CD4-positive, alpha-beta T cell treated with Interleukin-4 for 4 hours (primary cell): ENCODE measurements around the gene SETD3.

Experiments used
- DNase-seq: peaks from one replicate; pipeline ENCODE4 v3.0.0-alpha.2; 2020

SETD3 gene

GRCh38 chr14:99516156-99516870 is 35.7 kb upstream of the SETD3 start:
- DNase-seq = no peak

GRCh38 chr14:99515301-99516155 is 34.9 kb upstream of the SETD3 start:
- no peak for DNase-seq

- no peak for DNase-seq
Measured at GRCh38 chr14:99514552-99515300, 34.1 kb upstream of the SETD3 start.

DNA sequence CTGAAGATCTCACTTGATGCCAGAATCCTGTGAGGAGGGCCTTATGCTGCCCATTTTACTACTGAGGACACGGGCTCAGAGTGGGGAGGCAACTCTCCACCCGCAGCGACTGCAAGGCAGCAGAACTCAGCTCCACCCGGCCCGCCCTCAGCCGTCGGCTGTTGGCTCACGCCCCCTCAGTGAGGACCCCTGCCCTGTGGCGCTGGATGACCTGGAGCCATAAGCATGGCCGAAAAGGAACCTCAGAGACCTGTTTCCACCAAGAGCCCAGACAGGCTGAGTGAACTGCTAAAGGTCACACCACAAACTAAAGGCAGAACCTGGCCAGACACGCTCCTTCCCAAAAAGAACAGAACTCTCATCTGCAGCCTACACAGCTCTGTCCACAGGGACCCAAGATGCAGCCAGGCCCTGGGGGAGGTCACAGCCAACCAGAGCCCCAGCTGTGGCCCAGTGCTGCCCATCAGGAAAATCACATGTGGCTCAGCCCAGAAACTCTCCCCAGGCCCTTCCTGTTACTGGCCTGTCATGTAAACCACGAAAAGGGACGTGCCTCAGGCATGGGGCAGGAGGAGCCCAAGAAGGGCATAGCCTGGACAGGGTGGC is 33.4 kb upstream of the SETD3 start:
- DNase-seq = no peak

GRCh38 chr14:99513183-99513694 is 32.6 kb upstream of the SETD3 start:
- DNase-seq = no peak

GRCh38 chr14:99512571-99513182 is 32.0 kb upstream of the SETD3 start:
- no peak for DNase-seq

GRCh38 chr14:99512110-99512449 is 31.4 kb upstream of the SETD3 start:
- DNase-seq = no peak

- no peak for DNase-seq
Measured at GRCh38 chr14:99511421-99512109, 30.9 kb upstream of the SETD3 start.

DNA sequence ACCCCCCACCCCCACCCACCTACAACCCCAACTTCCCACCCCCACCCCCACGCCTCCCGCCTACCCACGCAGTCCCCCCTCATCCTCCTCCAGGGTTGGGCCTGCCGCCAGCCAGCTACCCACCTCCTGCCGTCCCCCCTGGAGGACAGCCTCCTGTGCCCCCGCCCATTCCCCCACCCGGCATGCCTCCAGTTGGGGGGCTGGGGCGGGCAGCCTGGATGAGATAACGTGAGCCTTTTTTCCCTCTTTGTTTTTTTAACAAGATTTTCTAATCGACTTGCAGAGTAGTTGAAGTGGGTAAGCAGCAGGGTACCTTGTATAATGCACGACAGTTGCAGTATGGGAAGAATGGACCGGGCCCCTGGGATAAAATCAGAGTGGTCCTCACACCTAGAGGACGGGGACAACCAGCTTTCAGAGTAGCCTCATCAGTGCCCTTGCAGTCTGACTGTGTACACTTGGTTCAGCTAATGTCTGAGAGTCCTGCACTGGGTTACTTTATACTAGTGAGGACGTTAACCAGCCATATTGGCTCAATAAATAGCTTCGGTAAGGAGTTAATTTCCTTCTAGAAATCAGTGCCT is 30.0 kb upstream of the SETD3 start:
- DNase-seq = no peak

DNA sequence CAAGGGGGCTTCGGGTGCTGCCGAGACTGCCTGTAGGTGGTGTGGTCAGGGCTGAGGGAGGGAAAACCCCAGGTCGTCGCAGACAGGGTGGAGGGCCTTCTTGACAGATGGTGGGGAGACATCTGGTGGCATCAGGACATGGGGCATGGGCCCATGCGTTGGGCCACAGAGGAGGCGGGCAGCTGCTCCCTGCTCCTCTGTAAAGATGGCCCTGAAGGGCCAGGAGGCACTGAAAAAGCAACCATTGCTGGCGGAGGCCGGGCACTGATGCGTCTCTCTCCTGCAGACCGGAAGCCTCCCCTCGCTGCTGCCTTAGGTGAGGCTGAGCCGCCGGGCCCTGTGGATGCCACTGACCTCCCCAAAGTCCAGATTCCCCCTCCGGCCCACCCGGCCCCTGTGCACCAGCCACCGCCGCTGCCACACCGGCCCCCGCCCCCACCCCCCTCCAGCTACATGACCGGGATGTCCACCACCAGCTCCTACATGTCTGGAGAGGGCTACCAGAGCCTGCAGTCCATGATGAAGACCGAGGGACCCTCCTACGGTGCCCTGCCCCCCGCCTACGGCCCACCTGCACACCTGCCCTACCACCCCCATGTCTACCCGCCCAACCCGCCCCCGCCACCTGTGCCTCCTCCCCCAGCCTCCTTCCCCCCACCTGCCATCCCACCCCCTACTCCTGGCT is 29.4 kb upstream of the SETD3 start:
- no peak for DNase-seq

GRCh38 chr14:99508896-99509629 is 28.4 kb upstream of the SETD3 start:
- DNase-seq = no peak

- DNase-seq = no peak
Measured at GRCh38 chr14:99507860-99508640, 27.4 kb upstream of the SETD3 start.

DNA sequence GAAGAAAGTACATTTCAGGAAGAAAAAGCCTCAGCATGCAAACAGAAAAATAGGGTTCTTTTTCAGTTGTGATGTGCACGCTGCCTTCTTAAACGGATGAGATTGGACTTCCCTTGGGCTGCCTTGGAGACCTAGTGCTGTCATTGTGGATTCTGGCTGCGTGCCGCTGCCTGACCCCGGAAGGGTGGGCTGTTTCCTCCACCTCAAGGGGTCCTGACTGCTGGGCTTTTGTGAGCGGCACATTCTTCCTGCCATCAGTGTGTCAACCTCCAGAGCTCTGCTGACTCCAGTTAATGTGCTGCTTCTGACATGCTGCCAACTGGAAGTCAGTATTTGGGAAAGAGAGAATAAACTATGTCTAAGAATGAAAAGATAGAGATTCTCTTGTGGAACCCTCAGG is 25.6 kb upstream of the SETD3 start:
- DNase-seq = no peak

GRCh38 chr14:99505089-99505488 is 24.4 kb upstream of the SETD3 start:
- DNase-seq = no peak

DNA sequence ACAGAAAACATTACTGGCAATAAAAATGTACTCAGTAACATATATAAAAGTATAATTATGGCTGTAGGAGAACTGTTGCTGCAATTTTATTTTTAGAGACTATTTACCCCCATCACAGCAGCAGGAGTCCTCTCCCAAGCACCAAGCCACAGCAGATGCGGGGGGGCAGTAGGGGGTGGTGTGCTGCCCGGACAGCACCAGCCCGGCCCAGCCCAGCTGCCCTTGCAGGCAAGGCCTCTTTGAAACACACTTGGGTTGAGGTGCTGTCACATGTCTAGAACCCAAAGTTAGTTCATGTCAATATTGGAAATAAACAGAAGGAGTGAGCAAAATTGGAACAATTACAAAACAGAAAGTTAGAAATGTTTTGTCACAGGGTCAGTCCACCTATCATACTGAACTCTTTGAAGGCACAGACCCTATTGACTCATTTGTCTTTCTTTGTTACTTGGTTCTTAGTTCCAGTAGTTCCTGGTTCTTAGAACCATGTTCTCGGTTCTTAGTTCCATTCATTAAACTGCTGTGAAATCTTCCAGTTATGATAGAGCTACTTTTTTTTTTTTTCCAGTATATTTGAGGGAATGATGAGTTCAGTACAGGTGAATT is 23.3 kb upstream of the SETD3 start:
- DNase-seq = no peak

GRCh38 chr14:99502989-99503421 is 22.3 kb upstream of the SETD3 start:
- DNase-seq = no peak

DNA sequence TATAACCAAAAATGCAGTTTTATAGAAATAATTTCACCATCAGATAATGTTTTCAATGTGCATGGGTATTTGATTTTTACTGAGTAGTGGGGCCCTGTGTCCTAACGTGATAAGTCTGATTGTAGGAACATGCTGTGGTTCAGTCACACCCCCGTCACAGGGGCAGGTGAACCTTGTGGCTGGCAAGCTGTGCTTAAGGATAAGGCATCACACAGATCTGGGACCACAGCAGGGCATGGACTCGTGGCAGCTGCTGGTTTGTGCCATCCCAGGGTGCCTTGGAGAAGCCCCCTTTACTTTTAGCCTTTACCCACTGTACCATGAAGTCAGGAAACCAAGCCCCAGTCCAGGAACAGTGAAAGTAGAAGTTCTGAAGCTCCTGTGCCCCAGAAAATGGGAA is 17.2 kb upstream of the SETD3 start:
- no peak for DNase-seq

- no peak for DNase-seq
Measured at GRCh38 chr14:99497341-99497740, 16.7 kb upstream of the SETD3 start.

GRCh38 chr14:99484106-99484505 is 3.4 kb upstream of the SETD3 start:
- no peak for DNase-seq
